GM19025 (cell line): ENCODE data around the gene STK32A.

Experiments
- ATAC-seq: cut with Tn5 transposase; IDR thresholded peaks from one replicate; pipeline ENCODE4 v1.9.1; 2021; ENCODE audit warnings: mild to moderate bottlenecking, low read depth, moderate library complexity; ENCODE audit not compliant: unreplicated experiment

STK32A gene

DNA sequence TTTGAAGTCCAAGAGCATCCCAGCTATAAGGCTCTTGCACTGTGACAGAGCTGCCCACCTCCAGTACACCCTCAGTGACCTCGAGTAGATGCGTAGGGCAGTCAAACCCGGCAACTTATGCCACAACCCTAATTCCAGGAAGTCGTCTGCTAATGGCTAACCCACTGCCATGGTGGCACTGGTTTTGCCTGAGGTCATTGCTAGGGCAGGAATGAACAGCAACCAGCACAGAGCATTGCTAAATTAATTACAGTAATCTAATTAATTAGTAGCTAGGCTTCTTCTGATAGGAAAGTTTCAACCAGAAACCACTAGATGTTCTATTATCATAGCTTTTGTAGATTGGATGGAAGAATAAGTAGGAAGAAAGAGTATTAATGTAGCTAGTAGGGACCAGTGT is 152.3 kb downstream of the STK32A start:
- no peak for ATAC-seq

DNA sequence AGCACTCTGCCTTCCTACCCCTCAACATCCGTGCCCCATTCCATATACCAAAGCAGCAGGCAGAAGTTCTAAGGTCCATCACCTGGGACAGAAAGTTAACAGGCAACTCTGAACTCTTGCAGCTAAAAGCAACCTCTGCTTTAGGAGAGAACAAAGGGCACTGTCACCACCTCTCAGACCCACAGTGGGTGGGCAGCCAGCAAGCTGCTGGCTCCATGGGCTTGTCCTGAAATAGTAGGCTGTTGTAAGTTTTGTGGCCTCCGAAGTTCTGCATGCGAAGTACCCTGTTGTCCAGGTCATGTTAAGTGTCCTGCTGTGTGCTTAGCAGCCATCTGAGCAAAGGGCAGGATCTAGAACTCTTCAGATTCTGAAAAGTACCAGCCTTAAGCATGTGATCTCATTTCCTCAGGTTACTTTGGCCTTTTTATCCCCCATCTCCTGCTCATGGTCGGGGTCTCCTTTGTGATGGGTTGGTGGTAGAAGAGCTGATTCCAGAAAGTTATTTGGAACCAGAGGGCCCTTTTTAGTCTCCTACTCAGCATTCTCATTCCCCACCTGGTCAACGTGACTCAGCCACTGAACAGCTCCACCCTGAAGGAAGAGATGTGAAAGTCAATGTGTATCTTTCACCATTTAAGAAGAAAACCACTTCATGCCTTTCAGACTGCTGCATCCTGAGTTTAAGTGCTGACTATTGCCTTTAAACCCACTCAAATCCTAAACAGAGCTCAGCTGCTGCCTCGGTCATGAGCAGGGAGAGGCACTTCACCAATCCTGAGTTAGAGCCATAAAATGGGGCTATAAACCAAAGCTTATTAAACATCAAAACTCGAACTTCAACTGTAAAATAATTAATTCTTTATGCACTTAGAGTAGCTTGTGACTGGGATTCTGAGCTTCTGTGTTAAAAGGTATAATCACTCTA is 153.6 kb downstream of the STK32A start:
- ATAC-seq, result no peak

DNA sequence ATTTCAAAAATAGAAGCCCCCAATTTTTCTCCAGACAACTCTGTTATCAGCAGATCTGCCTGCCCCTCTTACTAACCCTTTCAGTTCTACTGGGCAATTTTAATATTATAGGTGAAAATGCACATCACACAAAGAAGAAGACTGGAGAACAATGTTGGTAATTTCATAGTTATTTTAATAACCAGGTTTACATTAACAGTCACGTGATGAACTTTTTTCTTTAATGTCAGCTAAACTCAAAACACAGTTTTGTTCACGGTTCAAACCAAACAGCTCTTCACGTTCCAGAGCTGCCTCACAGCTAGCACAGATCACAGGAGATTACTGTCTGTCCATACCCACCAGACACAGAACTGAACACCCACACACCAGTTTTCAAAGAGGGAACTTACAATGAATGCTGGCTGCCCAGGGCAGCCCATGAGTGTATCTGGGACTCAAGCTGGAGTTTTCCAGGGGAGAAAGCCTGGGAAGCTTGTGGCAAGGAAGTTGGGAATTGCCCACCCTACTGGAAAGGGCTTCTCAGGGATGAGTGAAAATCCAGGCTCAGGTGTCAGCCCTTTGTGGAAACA is 155.9 kb downstream of the STK32A start:
- ATAC-seq, result no peak

DNA sequence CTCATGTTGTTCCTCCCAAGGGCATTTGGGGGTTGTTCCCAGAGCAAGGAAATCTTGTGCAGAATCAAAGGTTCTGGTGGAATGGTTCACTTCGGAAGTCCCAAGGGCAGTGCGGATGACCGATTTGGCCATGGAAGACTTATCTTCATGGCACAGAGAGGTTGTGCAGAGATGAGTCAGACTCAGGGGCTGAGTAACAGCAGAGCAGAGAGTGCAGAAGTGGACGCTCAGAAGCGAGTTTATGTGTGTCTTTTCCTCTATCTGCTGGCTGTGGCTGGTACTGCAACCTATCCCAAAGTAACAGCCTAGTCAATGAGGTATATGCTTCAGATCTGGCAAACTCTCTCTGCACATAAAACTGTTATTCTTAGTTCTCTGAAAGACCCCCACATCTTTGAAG is 157.0 kb downstream of the STK32A start:
- ATAC-seq, result peak; percentile 91

DNA sequence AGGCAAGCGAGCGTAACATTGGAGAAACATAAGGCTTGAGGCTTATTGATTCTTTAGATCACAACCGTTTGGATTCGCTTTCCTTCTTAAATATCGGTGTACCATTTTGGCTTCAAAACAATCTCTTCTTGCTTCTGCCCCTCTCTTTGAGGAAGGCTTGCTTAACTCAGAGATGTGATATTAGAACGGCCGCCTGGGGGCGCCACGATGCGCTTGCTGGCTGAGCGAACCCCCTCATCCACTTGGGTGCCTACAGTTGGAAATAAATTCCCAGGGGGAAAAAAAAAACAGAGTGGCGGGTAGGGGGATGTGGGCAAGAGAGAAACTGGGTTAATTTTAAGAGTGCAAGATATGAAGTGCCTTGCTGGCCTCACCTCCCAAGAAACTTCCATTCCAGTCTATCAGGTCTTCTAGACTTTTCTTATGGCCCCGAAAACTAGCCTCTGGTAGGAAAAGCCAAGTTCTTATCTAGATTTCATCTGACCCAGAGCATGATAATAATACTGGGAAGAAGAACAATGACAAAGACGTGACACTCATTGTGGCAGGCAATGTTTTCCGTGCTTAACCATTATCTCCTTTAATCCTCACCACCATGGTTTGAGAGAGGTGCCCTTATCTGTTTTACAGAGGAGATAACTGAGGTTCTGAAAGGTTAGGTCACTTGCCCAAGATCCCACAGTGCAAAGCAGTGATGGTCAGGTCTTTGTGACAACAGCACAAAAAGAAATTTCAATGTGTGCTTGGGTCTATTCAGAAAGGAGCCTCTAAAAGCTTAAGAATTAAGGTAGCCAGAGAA is 159.2 kb downstream of the STK32A start:
- ATAC-seq, result no peak

DNA sequence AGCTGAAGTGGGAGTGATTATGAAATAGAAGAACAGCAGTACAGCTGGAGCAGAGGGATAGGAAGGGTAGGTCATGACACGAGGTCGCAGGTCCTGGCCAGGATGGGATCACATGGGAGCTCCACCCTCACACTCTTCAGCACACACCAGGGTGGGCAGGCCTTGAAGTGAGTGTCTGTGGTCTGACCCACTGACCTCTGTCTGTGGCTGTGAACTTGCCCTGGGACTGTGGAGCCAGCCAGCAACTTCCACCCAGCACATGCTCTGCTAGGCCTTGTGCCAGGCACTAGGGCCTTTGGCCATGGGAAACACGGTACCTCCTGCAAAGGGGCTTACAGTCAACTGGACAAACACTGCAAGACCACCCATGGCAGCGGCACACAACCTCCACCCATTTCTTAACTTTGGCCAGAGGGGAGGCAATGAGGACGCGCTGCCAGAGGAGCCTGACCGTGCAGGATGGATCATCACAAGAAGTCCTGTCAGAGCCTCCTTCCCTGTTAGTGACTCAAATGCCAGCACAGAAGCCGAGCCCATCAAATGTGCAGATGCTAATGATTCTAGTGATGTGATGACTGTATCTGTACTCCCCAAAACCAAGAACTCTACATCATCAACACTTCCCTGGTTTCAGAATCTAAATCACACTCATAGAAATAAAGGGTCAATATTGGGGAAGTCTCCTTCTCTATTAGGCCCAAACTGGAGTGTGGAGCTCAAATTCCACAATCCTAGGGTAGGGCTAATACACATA is 161.4 kb downstream of the STK32A start:
- ATAC-seq, result no peak

DNA sequence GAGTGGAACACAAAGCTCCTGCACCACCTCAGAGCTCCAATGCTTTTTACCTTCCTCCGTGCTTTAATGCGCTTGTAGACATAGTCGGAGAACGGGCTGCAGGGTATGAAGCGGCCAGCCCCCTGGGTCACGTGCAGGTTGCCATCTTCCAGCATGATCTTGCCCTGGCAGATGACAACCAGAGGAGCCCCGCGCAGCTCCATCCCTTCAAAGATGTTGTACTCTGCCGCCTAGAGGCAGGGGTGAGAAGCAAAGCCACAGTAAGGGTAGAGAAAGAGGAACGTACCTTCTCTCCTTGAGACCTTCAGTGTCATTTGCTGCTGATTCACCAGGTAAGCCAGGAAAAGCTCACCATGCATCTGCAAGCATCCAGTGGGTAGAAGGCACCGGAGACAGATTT is 162.8 kb downstream of the STK32A start:
- no peak for ATAC-seq

DNA sequence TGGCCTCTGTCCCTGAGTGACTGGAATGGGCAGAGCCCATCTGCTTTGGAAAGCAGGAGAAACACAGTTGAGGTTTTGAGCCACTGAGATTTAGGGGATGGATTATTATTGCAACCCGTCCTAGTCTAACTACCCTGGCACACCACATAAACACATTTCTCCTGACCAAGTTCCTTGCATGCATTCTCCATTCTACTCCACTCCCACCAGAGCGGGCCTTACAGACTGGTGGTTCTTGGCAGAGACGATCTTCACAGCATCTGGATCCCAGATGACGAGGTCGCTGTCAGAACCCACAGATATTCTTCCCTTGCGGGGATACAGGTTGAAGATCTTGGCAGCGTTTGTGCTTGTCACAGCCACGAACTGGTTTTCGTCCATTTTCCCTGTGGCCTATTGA is 164.0 kb downstream of the STK32A start:
- no peak for ATAC-seq

DNA sequence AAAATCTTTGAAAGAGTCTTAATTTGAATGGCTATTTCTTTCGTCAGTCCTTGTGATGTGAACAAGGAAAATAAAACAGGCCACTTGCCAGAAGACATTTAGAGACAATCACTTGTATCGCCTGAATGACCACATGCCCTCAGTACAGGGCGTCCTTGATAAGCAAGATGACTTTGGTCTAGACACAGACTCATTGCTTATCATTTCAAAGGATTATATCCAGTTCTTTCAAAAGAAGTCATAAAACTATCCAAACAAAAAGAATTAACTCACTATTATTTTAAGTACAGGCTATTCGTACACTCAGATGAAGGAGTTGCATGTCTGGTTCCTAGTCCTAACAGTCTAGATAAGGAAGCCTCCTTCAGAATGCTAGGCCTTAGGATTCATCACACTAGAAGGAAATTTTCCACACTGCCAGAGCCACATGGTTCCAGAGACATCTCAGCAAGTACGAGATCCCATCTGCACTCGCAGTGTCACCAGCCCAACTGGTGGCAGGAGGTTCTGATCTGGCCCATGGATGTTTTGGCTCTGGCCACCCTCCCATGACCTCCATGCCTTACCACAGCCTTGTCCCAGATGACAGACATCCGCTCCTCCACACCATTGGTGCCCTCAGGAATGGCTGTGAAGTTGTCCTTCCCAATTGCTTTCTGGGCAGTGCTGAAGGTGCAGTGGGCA is 165.4 kb downstream of the STK32A start:
- no peak for ATAC-seq

DNA sequence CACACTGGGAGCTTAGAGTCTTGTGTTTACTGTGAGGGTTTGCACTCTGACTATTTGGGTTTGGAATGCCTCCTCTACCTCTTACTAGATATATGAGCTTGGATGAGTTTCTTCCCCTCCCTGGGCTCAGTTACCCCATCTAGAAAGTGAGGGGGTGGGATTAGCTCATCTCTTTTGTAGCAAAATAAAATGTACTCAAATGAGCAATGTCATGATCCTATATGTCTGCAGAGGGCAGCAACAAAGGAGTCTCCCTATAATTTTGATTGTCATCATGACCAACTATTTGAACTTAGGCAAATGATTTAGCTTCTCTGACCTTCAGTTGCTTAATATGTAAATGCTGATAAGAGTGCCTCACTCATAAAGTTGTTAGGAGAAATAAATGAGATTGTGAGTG is 166.1 kb downstream of the STK32A start:
- no peak for ATAC-seq

DNA sequence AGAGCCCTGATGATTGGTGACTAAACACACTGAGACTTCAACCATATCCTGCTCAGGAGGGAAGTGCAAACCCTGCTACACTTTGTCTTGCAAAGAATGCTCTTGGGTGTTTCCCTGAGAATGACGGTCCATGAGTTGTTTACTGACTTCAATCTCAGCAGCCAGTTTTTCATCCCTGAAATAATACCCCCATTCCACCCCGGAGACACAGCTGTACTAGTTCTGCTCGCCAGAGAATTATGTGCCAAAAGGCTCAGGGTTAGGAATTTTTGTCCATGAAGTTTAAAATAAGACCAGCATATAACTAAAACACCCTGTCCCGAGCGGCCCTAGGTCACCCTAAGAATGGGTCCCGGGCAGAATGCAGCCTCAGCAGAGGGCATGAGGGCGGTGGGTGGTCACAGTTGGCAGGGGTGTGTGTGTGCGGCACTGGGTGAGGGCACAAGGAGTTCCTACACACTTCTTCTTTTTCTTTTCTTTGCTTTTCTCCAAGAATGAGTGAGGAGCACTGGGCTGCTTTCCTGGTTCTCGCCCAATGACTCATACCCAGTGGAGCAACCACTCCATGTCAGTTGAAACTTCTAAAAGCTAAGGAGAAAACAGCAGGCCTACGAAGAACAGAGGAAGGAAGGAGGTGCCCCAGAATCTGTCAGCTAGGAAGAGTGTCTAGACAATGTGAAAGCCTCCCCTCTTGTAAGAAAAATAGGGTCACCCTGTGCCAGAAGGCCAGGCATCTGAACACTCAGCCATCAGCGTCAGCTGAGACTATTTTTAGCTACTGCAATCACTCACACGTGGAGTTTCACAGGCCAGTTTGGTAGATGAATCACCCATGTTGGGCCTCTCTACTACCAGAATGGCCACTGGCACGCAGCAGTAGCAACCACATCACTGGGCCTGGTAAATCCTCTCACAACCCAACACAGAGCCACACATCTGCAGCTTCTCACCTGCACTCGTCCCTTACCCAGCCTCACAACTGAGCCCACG is 169.1 kb downstream of the STK32A start:
- peak; percentile 93 for ATAC-seq

DNA sequence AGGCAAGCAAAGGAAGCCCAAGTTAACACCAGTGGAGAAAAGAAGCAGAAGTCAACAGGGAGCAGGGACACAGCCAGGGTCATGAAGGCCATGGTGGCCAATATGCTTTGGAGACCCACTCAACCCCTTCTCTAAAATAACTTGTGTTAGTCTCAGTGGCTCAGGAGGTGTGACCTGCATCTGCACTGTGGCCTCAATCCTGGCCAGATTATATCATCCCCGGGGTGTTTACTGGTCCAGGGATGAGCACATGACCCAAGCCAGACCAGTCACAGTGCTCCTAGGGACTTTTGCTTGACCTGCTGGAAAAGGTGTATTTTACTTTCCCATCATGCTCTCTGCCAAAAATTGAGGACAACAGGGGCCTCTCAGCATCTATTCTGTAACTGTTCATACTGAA is 169.9 kb downstream of the STK32A start:
- ATAC-seq, result peak; percentile 13

DNA sequence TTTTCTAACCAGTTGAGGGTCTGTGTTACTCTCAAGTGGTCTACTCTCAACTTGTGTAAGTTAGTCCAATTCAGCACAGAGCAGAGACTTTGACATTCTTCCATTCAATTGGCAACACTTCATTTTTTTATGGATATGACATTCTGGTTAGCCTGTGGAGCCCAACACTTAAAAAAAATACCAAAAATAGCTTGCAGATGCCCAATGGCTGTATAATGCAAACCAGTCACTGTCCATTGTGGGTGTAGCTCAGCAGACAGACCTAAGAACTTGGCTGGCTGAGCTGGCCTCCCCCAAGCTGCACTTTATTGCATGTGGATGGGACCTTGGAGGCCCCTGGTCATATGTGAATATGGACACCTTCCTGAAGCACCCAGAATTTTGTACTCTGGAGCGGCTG is 171.8 kb downstream of the STK32A start:
- ATAC-seq, result no peak

DNA sequence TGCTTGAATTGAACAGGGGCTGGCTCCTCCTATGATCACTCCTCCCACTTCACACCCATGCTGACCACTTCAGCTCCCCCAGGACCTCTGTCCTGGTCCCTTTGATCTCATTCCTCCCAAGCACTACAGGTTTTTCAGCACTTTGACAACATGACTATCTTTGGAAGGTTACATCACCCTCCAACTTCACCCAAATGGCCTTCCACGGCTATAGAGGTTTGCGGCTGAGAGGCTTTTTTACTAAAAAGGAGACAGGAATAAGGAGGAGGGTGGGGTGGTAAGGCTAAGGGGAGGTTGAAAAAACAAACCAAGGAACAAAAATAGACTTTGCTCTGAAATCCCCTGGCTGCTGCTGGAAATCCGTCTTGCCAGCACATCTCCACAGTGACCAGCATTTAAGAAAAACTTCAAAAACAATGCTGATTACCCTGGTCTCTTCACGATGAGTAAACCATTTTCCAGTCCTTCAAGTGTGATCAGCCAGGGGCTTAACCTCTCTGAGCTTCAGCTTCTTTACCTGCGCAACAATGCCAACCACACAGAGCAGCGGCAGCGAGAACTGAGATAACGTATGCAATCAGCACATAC is 172.4 kb downstream of the STK32A start:
- ATAC-seq, result no peak

DNA sequence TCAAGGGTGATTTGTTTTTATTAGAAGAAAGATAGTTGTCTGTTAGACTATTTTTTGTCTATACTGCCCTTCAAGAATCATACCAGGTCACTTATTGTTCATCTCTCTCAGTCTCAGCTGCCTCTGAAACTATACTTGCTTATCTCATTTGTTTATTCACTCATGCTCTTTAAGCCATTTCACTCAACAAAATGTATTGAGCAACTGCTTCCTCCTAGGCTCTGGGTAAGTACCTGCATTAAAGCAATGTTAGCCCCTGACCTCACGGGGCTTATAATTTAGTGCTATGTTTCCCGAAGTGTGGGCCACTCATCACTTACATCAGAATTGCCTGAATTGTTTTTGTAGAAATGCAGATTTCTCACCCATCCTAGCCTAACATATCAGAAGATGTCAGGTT is 174.2 kb downstream of the STK32A start:
- ATAC-seq, result no peak

DNA sequence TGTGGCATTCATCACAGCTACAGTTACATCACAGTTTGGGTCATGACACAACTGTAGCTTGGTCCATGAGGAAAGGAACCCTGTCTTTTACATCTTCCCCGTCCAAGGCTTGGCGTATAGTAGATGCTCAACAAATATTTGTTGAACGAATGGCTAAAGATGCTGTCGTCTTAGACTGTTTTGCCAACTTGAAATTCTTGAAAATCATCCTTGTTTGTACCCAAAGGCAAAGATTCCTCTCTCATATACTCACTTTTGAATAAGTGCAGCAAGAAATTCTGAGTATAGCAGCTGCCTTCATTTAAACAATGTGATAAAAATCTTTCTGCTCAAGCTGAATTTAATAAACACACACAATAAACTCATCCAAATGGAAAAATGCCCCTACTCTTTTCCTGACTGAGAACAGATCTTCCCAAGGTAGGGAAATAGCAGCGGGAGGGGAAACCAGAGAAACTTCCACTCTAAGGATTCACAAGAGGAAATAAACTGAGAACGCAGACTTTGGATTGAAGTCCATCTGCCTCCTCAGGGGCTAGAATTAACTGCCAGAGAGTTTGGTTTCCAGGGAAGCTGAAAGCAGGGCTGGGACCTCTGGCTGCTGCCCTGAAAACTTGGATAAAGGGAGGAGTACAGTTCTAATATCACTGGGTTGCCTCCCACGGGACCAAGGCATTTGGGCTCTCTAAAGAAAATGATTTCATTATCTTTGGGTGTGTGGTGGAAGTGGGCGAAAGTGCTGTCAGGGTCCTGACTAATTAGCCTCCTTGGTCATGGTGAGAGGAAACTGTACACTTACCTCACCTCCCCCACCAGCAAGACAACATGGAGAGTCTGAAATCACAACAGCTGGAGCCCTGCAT is 175.9 kb downstream of the STK32A start:
- ATAC-seq, result no peak
